GM12865 (cell line): ENCODE results near the gene CIITA.
A peak's percentile ranks its signal among the peaks of the same experiment; 100 is the strongest.
"Not testable (repeated sequence)": the region's sequence is repeated elsewhere in the genome, so short reads cannot be mapped to it uniquely, and the experiment has no call there.

ENCODE experiments used
- DNase-seq: peaks from one replicate; pipeline ENCODE4 v3.0.0; 2010; ENCODE audit warnings: low read depth
- H3K4me3 ChIP-seq: 2 replicates; pipeline ENCODE4 v1.5.1; 2011; ENCODE audit warnings: mild to moderate bottlenecking, low read depth, low read length, control low read depth
- TF ChIP-seq, protein P1 (sequence below): IDR thresholded peaks from 2 replicates; pipeline ENCODE4 v1.5.1; 2011; ENCODE audit warnings: low read length, control low read depth, low read depth, inconsistent platforms; ENCODE audit not compliant: insufficient read depth; ENCODE audit errors: missing control alignments

CIITA gene

GRCh38 chr16:10937068-10937859 lies 60.3 kb downstream of the CIITA start:
- H3K4me3 ChIP-seq = peak overlapping the region; percentile 16
- DNase-seq = no peak
- TF ChIP-seq, protein P1, sequence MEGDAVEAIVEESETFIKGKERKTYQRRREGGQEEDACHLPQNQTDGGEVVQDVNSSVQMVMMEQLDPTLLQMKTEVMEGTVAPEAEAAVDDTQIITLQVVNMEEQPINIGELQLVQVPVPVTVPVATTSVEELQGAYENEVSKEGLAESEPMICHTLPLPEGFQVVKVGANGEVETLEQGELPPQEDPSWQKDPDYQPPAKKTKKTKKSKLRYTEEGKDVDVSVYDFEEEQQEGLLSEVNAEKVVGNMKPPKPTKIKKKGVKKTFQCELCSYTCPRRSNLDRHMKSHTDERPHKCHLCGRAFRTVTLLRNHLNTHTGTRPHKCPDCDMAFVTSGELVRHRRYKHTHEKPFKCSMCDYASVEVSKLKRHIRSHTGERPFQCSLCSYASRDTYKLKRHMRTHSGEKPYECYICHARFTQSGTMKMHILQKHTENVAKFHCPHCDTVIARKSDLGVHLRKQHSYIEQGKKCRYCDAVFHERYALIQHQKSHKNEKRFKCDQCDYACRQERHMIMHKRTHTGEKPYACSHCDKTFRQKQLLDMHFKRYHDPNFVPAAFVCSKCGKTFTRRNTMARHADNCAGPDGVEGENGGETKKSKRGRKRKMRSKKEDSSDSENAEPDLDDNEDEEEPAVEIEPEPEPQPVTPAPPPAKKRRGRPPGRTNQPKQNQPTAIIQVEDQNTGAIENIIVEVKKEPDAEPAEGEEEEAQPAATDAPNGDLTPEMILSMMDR = no peak

DNA sequence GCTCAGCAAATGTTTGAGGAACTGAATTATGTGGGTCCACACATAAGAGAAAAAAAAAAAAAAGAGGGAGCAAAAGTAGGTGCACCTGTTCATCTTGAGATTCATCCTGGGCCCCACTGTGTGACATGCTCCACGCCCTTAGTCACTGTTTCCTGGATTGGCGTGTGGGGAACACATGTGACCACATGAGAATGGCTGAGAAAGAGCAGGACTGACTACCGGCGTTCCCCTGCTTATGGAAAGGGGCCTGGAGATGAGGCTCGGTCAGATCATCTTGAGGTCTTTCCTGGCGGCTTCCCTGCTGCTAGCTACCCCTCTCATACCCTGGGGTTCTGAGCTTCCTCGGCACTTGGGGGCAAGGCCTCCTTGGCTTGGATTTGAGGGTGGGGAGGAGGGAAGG lies 61.3 kb downstream of the CIITA start:
- H3K4me3 ChIP-seq = peak overlapping the region; percentile 76
- TF ChIP-seq, protein P1 = no peak
- peak; percentile 62 for DNase-seq

- TF ChIP-seq, protein P1 = no peak
- no peak for DNase-seq
- H3K4me3 ChIP-seq = peak overlapping the region; percentile 76
Measured at GRCh38 chr16:10938796-10939648, 62.0 kb downstream of the CIITA start.

DNA sequence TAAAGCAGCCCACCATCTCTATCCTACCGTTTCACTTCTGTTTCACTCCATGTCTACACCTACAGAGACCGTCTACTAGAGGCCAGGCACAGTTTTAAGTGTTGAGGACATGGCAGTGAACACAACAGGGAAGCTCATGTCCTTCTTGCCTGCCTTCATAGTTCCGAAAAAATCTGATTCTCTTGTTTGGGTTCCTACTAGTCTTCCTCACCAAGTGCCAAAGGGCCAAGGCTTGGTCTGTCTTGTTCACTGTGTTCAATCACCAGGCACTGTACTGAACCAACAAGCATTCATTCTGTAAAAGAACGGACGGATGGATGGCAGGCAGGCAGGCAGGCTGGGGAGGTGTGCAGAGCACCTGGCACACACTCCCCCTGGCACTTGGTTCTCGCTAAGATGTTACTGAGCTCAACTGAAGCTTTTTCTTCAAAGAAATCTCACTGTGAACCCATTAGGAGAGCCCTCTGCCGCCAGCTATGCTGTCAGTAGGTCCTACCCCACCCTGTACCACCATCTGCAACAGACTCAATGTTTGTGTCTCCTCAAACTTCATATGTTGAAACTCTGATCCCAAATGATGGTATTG lies 62.7 kb downstream of the CIITA start:
- no peak for DNase-seq
- TF ChIP-seq, protein P1 = no peak
- H3K4me3 ChIP-seq = peak overlapping the region; percentile 76

DNA sequence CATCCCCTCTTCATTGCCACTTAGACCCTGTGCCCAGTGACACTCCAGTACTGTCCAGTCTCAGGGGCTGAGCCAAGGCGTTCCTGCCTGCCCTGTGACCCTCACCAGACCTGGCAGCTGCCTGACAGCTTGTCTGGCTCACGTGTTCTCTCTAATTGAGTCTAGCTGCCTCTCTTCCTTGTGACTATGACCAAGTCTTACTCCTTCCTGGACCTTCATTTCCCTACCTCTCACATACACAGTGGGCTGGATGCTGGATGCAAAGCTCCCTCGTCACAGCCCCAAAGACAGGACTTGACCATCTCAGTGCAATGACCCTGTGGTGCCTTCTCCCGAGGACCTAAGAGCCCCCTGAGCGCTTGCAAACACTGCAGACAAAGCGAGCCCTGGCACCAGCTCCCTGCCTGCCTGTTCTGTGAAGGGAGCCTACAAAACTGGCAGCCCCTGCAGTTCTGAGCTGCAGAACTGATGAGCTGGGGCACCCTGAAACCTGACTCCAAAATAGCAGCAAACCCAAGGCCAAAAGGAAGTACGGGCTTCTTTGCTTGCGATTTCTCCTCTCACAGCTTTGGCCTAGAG lies 63.6 kb downstream of the CIITA start:
- peak overlapping the region; percentile 76 for H3K4me3 ChIP-seq
- peak; percentile 40 for DNase-seq
- TF ChIP-seq, protein P1 = no peak

DNA sequence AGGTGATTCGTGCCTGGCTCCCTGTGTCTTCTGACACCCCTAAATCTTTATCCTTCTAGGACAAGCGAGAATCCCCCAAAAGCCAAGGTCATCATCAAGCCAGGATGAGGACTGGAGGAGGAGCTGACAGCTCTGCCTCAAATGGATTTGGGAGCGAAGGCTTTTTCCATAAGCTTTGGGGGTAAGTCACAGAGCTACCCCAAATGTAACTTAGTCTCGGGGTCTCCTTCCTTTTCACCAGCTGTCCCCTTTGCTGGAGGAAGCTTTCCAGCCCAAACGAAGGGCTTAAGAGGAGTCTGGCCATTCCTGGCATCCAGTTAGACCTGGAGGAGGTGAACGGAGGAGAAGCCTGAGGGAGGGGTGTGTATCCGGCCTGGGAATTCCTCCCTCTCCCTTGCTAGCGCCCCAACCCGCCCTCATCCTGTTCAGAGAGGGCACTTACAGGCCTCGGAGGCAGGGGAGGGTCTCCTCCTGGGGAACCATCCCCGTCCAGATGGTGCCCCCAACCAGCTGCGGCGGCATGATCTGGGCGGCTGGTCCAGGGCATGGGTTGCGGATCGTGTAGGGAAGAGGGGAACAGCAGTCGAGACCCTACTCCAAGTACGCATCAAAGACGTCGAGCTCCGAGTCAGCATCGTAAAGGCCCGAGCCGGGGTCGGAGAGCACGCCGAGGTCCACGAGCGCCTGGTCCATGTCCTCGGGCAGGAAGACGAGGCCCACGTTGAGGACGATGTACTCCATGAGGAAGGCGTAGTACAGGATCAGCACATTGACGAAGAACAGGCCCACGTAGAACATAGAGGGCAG lies 64.3 kb downstream of the CIITA start:
- TF ChIP-seq, protein P1 = no peak
- DNase-seq = no peak
- H3K4me3 ChIP-seq = peak overlapping the region; percentile 76

GRCh38 chr16:10941935-10942351 lies 64.9 kb downstream of the CIITA start:
- peak overlapping the region; percentile 76 for H3K4me3 ChIP-seq
- not testable (repeated sequence) for DNase-seq
